Endothelial cell of umbilical vein (primary cell): Measurements from ENCODE around the gene PON3. TPM values are rescaled to one million over a fixed set of nuclear protein-coding genes. Genes with fewer than 3 reads are reported as not detected.

Experiments used
- BruUV-seq: library from RNA; stranded (reverse); fragments of 400-500 nt; replicated peaks from 2 replicates; lab custom pipeline; 2021; lab: Mats Ljungman, UMichigan
- CTCF ChIA-PET: fragments of 300-600, 350-600 bp; sonication (Branson Sonifier 250); formaldehyde crosslinking; loops from one replicate; lab custom pipeline; 2021; ENCODE audit warnings: antibody characterized with exemption, inconsistent platforms; lab: Charles Lee
- POLR2A ChIA-PET: fragments of 300-600, 350-600 bp; sonication (Branson Sonifier 250); formaldehyde crosslinking; loops from one replicate; lab custom pipeline; 2021; ENCODE audit warnings: antibody characterized with exemption, inconsistent platforms; lab: Charles Lee
- DNase-seq: peaks from one replicate; pipeline ENCODE4 v3.0.0-alpha.2; 2011; ENCODE audit warnings: low read depth, low spot score
- FAIRE-seq: peaks from 2 replicates; lab custom pipeline; 2011; peaks lifted over from hg19 to GRCh38; lab: Jason Lieb, UNC
- H2AFZ ChIP-seq: 2 replicates; pipeline ENCODE4 v1.6.0; 2012; ENCODE audit warnings: low read depth, low read length, control low read depth, inconsistent platforms
- H3K27ac ChIP-seq: 2 replicates; pipeline ENCODE4 v1.5.1; 2011; ENCODE audit warnings: low read depth, mild to moderate bottlenecking, control low read depth, low read length, moderate library complexity; ENCODE audit not compliant: insufficient read depth
- H3K27me3 ChIP-seq, 2 experiments: 2 replicates each; pipeline versions ENCODE4 v1.6.0 to v1.6.1; 2011; ENCODE audit warnings: low read length in 2 of 2, mixed read lengths in 1 of 2; ENCODE audit not compliant: control insufficient read depth in 2 of 2, insufficient read depth in 2 of 2
- H3K36me3 ChIP-seq, 2 experiments: 2 replicates in 1 of 2; 3 replicates in 1 of 2; pipeline ENCODE4 v1.5.1; 2011; ENCODE audit warnings: low read length in 2 of 2, mild to moderate bottlenecking in 1 of 2, moderate library complexity in 1 of 2; ENCODE audit not compliant: control insufficient read depth in 2 of 2, insufficient read depth in 2 of 2; ENCODE audit errors: extremely low read depth in 1 of 2
- H3K4me1 ChIP-seq: 3 replicates; pipeline ENCODE4 v1.5.1; 2011; ENCODE audit warnings: mild to moderate bottlenecking, low read length; ENCODE audit not compliant: control insufficient read depth, insufficient read depth; ENCODE audit errors: extremely low read depth
- H3K4me2 ChIP-seq: 2 replicates; pipeline ENCODE4 v1.6.1; 2011; ENCODE audit warnings: low read length, control low read depth, mixed read lengths; ENCODE audit not compliant: insufficient read depth
- H3K4me3 ChIP-seq, 3 experiments: fragments of 200-600 bp in 1 of 3; sonication (generic), shearing (Covaris generic) in 1 of 3; replicated peaks in 1 of 3; 2 replicates each; pipeline ENCODE4 v1.5.1; 2011 to 2016; ENCODE audit warnings: control low read depth in 3 of 3, low read length in 3 of 3, mild to moderate bottlenecking in 2 of 3, inconsistent platforms in 1 of 3, low read depth in 1 of 3, moderate library complexity in 1 of 3; ENCODE audit not compliant: insufficient read depth in 1 of 3
- H3K79me2 ChIP-seq: 2 replicates; pipeline ENCODE4 v1.6.0; 2012; ENCODE audit warnings: low read length, inconsistent platforms; ENCODE audit not compliant: control insufficient read depth, insufficient read depth
- H3K9ac ChIP-seq: replicated peaks from 2 replicates; pipeline ENCODE3; 2011; ENCODE audit warnings: low read length, control low read depth; ENCODE audit not compliant: insufficient read depth; ENCODE audit errors: extremely low read depth
- H3K9me1 ChIP-seq: replicated peaks from 3 replicates; pipeline ENCODE4 v1.6.0; 2011; ENCODE audit warnings: mild to moderate bottlenecking, low read length; ENCODE audit not compliant: control insufficient read depth, insufficient read depth; ENCODE audit errors: extremely low read depth
- H3K9me3 ChIP-seq: replicated peaks from 2 replicates; pipeline ENCODE4 v1.5.1; 2012; ENCODE audit warnings: low read length, inconsistent platforms; ENCODE audit not compliant: control insufficient read depth, insufficient read depth
- H4K20me1 ChIP-seq: replicated peaks from 2 replicates; pipeline ENCODE3; 2011; ENCODE audit warnings: mild to moderate bottlenecking, low read length; ENCODE audit not compliant: control insufficient read depth, insufficient read depth; ENCODE audit errors: extremely low read depth
- EZH2 ChIP-seq: IDR thresholded peaks from 2 replicates; pipeline ENCODE4 v1.6.1; 2012; ENCODE audit warnings: borderline replicate concordance, low read depth, mild to moderate bottlenecking, moderate library complexity, low read length, inconsistent platforms; ENCODE audit not compliant: severe bottlenecking
- GATA2 ChIP-seq: IDR thresholded peaks from 2 replicates; pipeline ENCODE4 v1.7.0; 2011; ENCODE audit warnings: low read depth, mild to moderate bottlenecking, moderate library complexity, mixed read lengths, low read length; ENCODE audit not compliant: insufficient read length, insufficient read depth
- JUN ChIP-seq: IDR thresholded peaks from 2 replicates; pipeline ENCODE4 v1.6.1; 2011; ENCODE audit warnings: borderline replicate concordance, low read depth; ENCODE audit not compliant: insufficient read length, insufficient read depth
- MYC ChIP-seq: IDR thresholded peaks from one replicate; pipeline ENCODE4 v1.6.1; 2011; ENCODE audit warnings: mild to moderate bottlenecking, low read depth, low read length
- POLR2AphosphoS5 ChIP-seq: IDR thresholded peaks from 2 replicates; pipeline ENCODE4 v1.6.1; 2012; ENCODE audit warnings: low read depth, mild to moderate bottlenecking, control low read depth, low read length, moderate library complexity; ENCODE audit not compliant: insufficient read depth
- dilution Hi-C: fragments of 300-500 bp; cut with MboI; formaldehyde crosslinking; loops from one replicate; pipeline ENCODE4 v1.15.0; 2019; ENCODE audit warnings: low sequenced_read_pairs; ENCODE audit not compliant: extremely low pct_ligation_motif_present
- intact Hi-C: fragments of 100-400 bp; cut with micrococcal nuclease; formaldehyde crosslinking; loops from one replicate; pipeline ENCODE4 v1.10.0; 2022
- polyA plus RNA-seq, 4 experiments: library from polyadenylated mRNA; depleted of rRNA in 3 of 4; stranded (reverse) in 3 of 4; unstranded in 1 of 4; fragments of >200 nt; gene quantifications; 2 replicates each; pipeline versions ENCODE4 v1.2.1 to v1.2.3, GENCODE V29; 2011 to 2012; ENCODE audit warnings: missing spikeins in 1 of 4
- total RNA-seq: library from RNA; stranded (reverse); gene quantifications from 2 replicates; pipeline ENCODE4 v1.2.3, GENCODE V29; 2021
- TF ChIP-seq, protein P1 (sequence below): IDR thresholded peaks from 2 replicates; pipeline ENCODE4 v1.6.1; 2011; ENCODE audit not compliant: insufficient read depth, insufficient read length
- TF ChIP-seq, protein P2 (sequence below), 2 donors: IDR thresholded peaks; 1 replicate in 1 of 2; 2 replicates in 1 of 2; pipeline ENCODE4 v1.5.1; 2011; ENCODE audit warnings: low read length in 2 of 2, mild to moderate bottlenecking in 2 of 2, moderate library complexity in 2 of 2, control low read depth in 1 of 2, inconsistent platforms in 1 of 2, low read depth in 1 of 2; ENCODE audit not compliant: insufficient read depth in 1 of 2; ENCODE audit errors: extremely low read depth in 1 of 2

PON3 gene
- total and polyA plus RNA-seq, 2 donors (not counting 3 experiments of a cell fraction or from before 2014, with no cell fraction given), result 0.83 to 3.4 TPM

- no peak overlapping the region for H2AFZ ChIP-seq
- no peak overlapping the region for H3K4me3 ChIP-seq
- H3K27me3 ChIP-seq, result no peaks in the 10 kb centered on the region
- intact Hi-C loops, result no loop called here
- ChIA-PET POLR2A (no interaction called here), CTCF (interaction anchor here (1.2 kb wide), 1 partner anchor 10 kb away, joined by 3 read pairs; no protein-coding TSS in a partner anchor)
- H3K9me1 ChIP-seq, result no peaks in the 10 kb centered on the region
- H4K20me1 ChIP-seq, result no peaks in the 10 kb centered on the region
- no peak overlapping the region for H3K27ac ChIP-seq
- DNase-seq (no peak), FAIRE-seq (no peak)
- TF ChIP-seq, protein P1, sequence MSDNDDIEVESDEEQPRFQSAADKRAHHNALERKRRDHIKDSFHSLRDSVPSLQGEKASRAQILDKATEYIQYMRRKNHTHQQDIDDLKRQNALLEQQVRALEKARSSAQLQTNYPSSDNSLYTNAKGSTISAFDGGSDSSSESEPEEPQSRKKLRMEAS, result no peak
- TF ChIP-seq, protein P2, sequence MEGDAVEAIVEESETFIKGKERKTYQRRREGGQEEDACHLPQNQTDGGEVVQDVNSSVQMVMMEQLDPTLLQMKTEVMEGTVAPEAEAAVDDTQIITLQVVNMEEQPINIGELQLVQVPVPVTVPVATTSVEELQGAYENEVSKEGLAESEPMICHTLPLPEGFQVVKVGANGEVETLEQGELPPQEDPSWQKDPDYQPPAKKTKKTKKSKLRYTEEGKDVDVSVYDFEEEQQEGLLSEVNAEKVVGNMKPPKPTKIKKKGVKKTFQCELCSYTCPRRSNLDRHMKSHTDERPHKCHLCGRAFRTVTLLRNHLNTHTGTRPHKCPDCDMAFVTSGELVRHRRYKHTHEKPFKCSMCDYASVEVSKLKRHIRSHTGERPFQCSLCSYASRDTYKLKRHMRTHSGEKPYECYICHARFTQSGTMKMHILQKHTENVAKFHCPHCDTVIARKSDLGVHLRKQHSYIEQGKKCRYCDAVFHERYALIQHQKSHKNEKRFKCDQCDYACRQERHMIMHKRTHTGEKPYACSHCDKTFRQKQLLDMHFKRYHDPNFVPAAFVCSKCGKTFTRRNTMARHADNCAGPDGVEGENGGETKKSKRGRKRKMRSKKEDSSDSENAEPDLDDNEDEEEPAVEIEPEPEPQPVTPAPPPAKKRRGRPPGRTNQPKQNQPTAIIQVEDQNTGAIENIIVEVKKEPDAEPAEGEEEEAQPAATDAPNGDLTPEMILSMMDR (IDR thresholded peaks at IDR 0.05; ENCODE audit: extremely low read depth in 1 of 2, insufficient read depth in 1 of 2, low read depth in 1 of 2, low read length in 2 of 2), result no peak
- TF ChIP-seq MYC (no peak), EZH2 (no peak), GATA2 (no peak), JUN (no peak), POLR2AphosphoS5 (no peak)
- H3K36me3 ChIP-seq, result peaks cover 4% of the 10 kb centered on the region in 2 experiments
- H3K4me1 ChIP-seq, result no peaks in the 10 kb centered on the region
- TSS peak; percentile 57 for BruUV-seq
- H3K9ac ChIP-seq, result no peak overlapping the region
- no peak overlapping the region for H3K4me2 ChIP-seq
- no peaks in the 10 kb centered on the region for H3K9me3 ChIP-seq
- dilution Hi-C loops, result no loop called here
- no peaks in the 10 kb centered on the region for H3K79me2 ChIP-seq
Observed at GRCh38 chr7:95405208-95405607, 9.0 kb upstream of the PON3 start.
